HEK293 (cell line): ENCODE results near the gene GMEB1.

ENCODE experiments used
- CTCF ChIA-PET: fragments of 350-600 bp; formaldehyde crosslinking; extraction: SDS; loops from one replicate; lab custom pipeline; 2021; ENCODE audit warnings: antibody characterized with exemption; lab: Yijun Ruan, JAX
- POLR2A ChIA-PET: fragments of 300-600 bp; formaldehyde crosslinking; extraction: SDS; loops from one replicate; lab custom pipeline; 2020; ENCODE audit warnings: antibody characterized with exemption, inconsistent platforms; lab: Yijun Ruan, JAX
- H3K27ac ChIP-seq: fragments of 200-500 bp; sonication (Bioruptor generic); 2 replicates; pipeline ENCODE4 v1.5.1; 2014; ENCODE audit warnings: low read depth, low read length, control low read depth, inconsistent platforms; ENCODE audit errors: extremely low read depth
- H3K36me3 ChIP-seq, 2 experiments: fragments of 200-500 bp in 1 of 2; sonication (Bioruptor generic) in 1 of 2; 1 replicate in 1 of 2; 2 replicates in 1 of 2; pipeline ENCODE4 v1.5.1; 2014 to 2017; ENCODE audit warnings: inconsistent platforms in 2 of 2, low read length in 2 of 2; ENCODE audit not compliant: control insufficient read depth in 2 of 2, insufficient read depth in 1 of 2
- H3K4me1 ChIP-seq: fragments of 200-500 bp; sonication (Bioruptor generic); 2 replicates; pipeline ENCODE4 v1.5.1; 2014; ENCODE audit warnings: mild to moderate bottlenecking, low read length, inconsistent platforms; ENCODE audit not compliant: control insufficient read depth, insufficient read depth
- H3K4me3 ChIP-seq: 2 replicates; pipeline ENCODE4 v1.5.1; 2011; ENCODE audit warnings: low read depth, mild to moderate bottlenecking, control low read depth, low read length, moderate library complexity
- H3K9me3 ChIP-seq: fragments of 200-500 bp; sonication (Bioruptor generic); 2 replicates; pipeline ENCODE4 v1.5.1; 2014; ENCODE audit warnings: low read depth, low read length, inconsistent platforms; ENCODE audit not compliant: control insufficient read depth, insufficient read depth
- GLIS1 ChIP-seq: fragments of 450-650 bp; formaldehyde crosslinking; IDR thresholded peaks from 2 replicates; pipeline ENCODE4 v1.5.1; 2016; ENCODE audit warnings: missing biosample characterization, missing genetic modification characterization
- OVOL3 ChIP-seq: fragments of 450-650 bp; formaldehyde crosslinking; IDR thresholded peaks from 2 replicates; pipeline ENCODE4 v1.5.1; 2016; ENCODE audit warnings: missing biosample characterization, missing genetic modification characterization
- PRDM4 ChIP-seq: fragments of 450-650 bp; formaldehyde crosslinking; IDR thresholded peaks from 2 replicates; pipeline ENCODE4 v1.5.1; 2017; ENCODE audit warnings: missing biosample characterization, missing genetic modification characterization
- TCF7L2 ChIP-seq: IDR thresholded peaks from 2 replicates; pipeline ENCODE4 v1.6.1; 2011; ENCODE audit warnings: low read depth, mild to moderate bottlenecking, inconsistent platforms, low read length, moderate library complexity, borderline replicate concordance
- TRIM28 ChIP-seq: IDR thresholded peaks from 2 replicates; pipeline ENCODE4 v1.6.1; 2011; ENCODE audit warnings: low read length, control low read depth, borderline replicate concordance
- ZFP41 ChIP-seq: fragments of 450-650 bp; formaldehyde crosslinking; IDR thresholded peaks from 2 replicates; pipeline ENCODE4 v1.5.1; 2016; ENCODE audit warnings: missing biosample characterization, missing genetic modification characterization, borderline replicate concordance
- ZNF394 ChIP-seq: fragments of 450-650 bp; formaldehyde crosslinking; IDR thresholded peaks from 2 replicates; pipeline ENCODE4 v1.5.1; 2016; ENCODE audit warnings: missing biosample characterization, missing genetic modification characterization, mild to moderate bottlenecking, moderate library complexity, borderline replicate concordance
- ZNF433 ChIP-seq: fragments of 450-650 bp; formaldehyde crosslinking; IDR thresholded peaks from 2 replicates; pipeline ENCODE4 v1.5.1; 2016; ENCODE audit warnings: missing biosample characterization, missing genetic modification characterization, low read depth
- ZNF513 ChIP-seq: fragments of 450-650 bp; IDR thresholded peaks from 2 replicates; pipeline ENCODE4 v1.5.1; 2018; ENCODE audit warnings: missing biosample characterization, missing genetic modification characterization
- ZNF692 ChIP-seq: fragments of 450-650 bp; formaldehyde crosslinking; IDR thresholded peaks from 2 replicates; pipeline ENCODE4 v1.5.1; 2016; ENCODE audit warnings: missing biosample characterization, missing genetic modification characterization
- ZNF704 ChIP-seq: fragments of 450-650 bp; formaldehyde crosslinking; IDR thresholded peaks from 2 replicates; pipeline ENCODE4 v1.5.1; 2016; ENCODE audit warnings: missing biosample characterization, missing genetic modification characterization
- ZNF837 ChIP-seq: fragments of 450-650 bp; formaldehyde crosslinking; IDR thresholded peaks from 2 replicates; pipeline ENCODE4 v1.5.1; 2016; ENCODE audit warnings: missing biosample characterization, missing genetic modification characterization
- TF ChIP-seq, protein P1 (sequence below): fragments of 450-650 bp; formaldehyde crosslinking; IDR thresholded peaks from 2 replicates; pipeline ENCODE4 v1.5.1; 2016; ENCODE audit warnings: missing biosample characterization, missing genetic modification characterization
- TF ChIP-seq, protein P2 (sequence below): fragments of 450-650 bp; formaldehyde crosslinking; IDR thresholded peaks from 2 replicates; pipeline ENCODE4 v1.5.1; 2017; ENCODE audit warnings: missing biosample characterization, missing genetic modification characterization
- TF ChIP-seq, protein P3 (sequence below): fragments of 450-650 bp; formaldehyde crosslinking; IDR thresholded peaks from 2 replicates; pipeline ENCODE4 v1.5.1; 2016; ENCODE audit warnings: missing biosample characterization, missing genetic modification characterization
- TF ChIP-seq, protein P4 (sequence below): fragments of 450-650 bp; formaldehyde crosslinking; IDR thresholded peaks from 2 replicates; pipeline ENCODE4; 2016; ENCODE audit warnings: missing biosample characterization, missing genetic modification characterization
- TF ChIP-seq, protein P5 (sequence below): fragments of 450-650 bp; formaldehyde crosslinking; IDR thresholded peaks from 2 replicates; pipeline ENCODE4 v1.5.0; 2017; ENCODE audit warnings: missing biosample characterization, missing genetic modification characterization, borderline replicate concordance

The GMEB1 gene

DNA sequence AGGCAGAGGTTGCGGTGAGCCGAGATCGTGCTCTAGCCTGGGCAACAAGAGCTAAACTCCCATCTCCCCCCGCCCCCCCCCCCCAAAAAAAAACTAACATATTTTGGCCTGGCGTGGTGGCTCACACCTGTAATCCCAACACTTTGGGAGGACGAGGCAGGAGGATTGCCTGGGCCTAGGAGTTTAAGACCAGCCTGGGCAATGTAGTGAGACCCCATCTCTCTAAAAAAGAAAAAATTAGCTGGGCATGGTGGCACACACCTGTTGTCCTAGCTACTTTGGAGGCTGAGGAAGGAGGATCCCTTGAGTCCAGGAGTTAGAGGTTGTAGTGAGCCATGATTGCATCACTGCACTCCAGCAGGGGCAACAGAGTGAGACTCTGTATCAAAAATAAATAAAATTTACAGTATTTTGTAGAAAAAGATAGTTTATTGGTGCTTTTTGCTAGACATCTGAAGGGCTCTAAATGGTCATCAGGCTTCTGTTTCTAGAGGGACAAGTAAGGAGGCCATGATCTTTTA lies 77.1 kb downstream of the GMEB1 start (continued):
- TF ChIP-seq, protein P1, sequence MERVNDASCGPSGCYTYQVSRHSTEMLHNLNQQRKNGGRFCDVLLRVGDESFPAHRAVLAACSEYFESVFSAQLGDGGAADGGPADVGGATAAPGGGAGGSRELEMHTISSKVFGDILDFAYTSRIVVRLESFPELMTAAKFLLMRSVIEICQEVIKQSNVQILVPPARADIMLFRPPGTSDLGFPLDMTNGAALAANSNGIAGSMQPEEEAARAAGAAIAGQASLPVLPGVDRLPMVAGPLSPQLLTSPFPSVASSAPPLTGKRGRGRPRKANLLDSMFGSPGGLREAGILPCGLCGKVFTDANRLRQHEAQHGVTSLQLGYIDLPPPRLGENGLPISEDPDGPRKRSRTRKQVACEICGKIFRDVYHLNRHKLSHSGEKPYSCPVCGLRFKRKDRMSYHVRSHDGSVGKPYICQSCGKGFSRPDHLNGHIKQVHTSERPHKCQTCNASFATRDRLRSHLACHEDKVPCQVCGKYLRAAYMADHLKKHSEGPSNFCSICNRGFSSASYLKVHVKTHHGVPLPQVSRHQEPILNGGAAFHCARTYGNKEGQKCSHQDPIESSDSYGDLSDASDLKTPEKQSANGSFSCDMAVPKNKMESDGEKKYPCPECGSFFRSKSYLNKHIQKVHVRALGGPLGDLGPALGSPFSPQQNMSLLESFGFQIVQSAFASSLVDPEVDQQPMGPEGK (tag by site-specific recombination) = no peak
- TF ChIP-seq OVOL3 (no peak), ZNF433 (tag by site-specific recombination) (no peak), ZNF704 (tag by site-specific recombination) (no peak), ZNF837 (tag by site-specific recombination) (no peak), TRIM28 (no peak), GLIS1 (tag by site-specific recombination) (no peak), ZNF513 (no peak), ZFP41 (tag by site-specific recombination) (no peak)
- TF ChIP-seq, protein P2, sequence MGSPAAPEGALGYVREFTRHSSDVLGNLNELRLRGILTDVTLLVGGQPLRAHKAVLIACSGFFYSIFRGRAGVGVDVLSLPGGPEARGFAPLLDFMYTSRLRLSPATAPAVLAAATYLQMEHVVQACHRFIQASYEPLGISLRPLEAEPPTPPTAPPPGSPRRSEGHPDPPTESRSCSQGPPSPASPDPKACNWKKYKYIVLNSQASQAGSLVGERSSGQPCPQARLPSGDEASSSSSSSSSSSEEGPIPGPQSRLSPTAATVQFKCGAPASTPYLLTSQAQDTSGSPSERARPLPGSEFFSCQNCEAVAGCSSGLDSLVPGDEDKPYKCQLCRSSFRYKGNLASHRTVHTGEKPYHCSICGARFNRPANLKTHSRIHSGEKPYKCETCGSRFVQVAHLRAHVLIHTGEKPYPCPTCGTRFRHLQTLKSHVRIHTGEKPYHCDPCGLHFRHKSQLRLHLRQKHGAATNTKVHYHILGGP (tag by site-specific recombination) = no peak
- TF ChIP-seq, protein P3, sequence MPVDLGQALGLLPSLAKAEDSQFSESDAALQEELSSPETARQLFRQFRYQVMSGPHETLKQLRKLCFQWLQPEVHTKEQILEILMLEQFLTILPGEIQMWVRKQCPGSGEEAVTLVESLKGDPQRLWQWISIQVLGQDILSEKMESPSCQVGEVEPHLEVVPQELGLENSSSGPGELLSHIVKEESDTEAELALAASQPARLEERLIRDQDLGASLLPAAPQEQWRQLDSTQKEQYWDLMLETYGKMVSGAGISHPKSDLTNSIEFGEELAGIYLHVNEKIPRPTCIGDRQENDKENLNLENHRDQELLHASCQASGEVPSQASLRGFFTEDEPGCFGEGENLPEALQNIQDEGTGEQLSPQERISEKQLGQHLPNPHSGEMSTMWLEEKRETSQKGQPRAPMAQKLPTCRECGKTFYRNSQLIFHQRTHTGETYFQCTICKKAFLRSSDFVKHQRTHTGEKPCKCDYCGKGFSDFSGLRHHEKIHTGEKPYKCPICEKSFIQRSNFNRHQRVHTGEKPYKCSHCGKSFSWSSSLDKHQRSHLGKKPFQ (tag by site-specific recombination) = no peak

GRCh38 chr1:28750330-28750729 lies 81.7 kb downstream of the GMEB1 start:
- peaks cover 22 to 73% of the 10 kb centered on the region in 2 experiments for H3K36me3 ChIP-seq
- ChIA-PET POLR2A (interaction anchor here (1.1 to 2.0 kb wide), 2 partner anchors 14 to 107 kb away, joined by 5 to 14 read pairs; partner anchors contain the start of gene YTHDF2), CTCF (interaction anchor here (0.6 kb wide), 1 partner anchor 33 kb away, joined by 10 read pairs; no protein-coding TSS in a partner anchor)
- H3K4me1 ChIP-seq = peaks cover 21% of the 10 kb centered on the region
- H3K4me3 ChIP-seq = no peak overlapping the region
- TF ChIP-seq ZNF692 (tag by site-specific recombination) = no peak
- TF ChIP-seq, protein P4, sequence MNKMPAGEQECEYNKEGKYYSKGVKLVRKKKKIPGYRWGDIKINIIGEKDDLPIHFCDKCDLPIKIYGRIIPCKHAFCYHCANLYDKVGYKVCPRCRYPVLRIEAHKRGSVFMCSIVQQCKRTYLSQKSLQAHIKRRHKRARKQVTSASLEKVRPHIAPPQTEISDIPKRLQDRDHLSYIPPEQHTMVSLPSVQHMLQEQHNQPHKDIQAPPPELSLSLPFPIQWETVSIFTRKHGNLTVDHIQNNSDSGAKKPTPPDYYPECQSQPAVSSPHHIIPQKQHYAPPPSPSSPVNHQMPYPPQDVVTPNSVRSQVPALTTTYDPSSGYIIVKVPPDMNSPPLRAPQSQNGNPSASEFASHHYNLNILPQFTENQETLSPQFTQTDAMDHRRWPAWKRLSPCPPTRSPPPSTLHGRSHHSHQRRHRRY (tag by site-specific recombination) = no peak
- no peak for TF ChIP-seq TCF7L2
- TF ChIP-seq PRDM4 (tag by site-specific recombination) = 0 out of 2 replicates have a peak, but pooled peaks have one; percentile 31
- TF ChIP-seq ZNF513 = no peak
- TF ChIP-seq, protein P5, sequence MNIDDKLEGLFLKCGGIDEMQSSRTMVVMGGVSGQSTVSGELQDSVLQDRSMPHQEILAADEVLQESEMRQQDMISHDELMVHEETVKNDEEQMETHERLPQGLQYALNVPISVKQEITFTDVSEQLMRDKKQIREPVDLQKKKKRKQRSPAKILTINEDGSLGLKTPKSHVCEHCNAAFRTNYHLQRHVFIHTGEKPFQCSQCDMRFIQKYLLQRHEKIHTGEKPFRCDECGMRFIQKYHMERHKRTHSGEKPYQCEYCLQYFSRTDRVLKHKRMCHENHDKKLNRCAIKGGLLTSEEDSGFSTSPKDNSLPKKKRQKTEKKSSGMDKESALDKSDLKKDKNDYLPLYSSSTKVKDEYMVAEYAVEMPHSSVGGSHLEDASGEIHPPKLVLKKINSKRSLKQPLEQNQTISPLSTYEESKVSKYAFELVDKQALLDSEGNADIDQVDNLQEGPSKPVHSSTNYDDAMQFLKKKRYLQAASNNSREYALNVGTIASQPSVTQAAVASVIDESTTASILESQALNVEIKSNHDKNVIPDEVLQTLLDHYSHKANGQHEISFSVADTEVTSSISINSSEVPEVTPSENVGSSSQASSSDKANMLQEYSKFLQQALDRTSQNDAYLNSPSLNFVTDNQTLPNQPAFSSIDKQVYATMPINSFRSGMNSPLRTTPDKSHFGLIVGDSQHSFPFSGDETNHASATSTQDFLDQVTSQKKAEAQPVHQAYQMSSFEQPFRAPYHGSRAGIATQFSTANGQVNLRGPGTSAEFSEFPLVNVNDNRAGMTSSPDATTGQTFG (tag by site-specific recombination) = no peak
- no peak for TF ChIP-seq ZNF394 (tag by site-specific recombination)
- TF ChIP-seq, all 188 proteins: peak for 1
- H3K9me3 ChIP-seq = no peaks in the 10 kb centered on the region
- no peak overlapping the region for H3K27ac ChIP-seq
